ENCODE results near the gene ZC3H12C. TPM values are rescaled to one million over a fixed set of nuclear protein-coding genes. Genes with fewer than 3 reads are reported as not detected.

ZC3H12C gene
- total RNA-seq, 4 donors from 2014 or later = 5.7 to 17.3 (median 11.4) TPM

DNA sequence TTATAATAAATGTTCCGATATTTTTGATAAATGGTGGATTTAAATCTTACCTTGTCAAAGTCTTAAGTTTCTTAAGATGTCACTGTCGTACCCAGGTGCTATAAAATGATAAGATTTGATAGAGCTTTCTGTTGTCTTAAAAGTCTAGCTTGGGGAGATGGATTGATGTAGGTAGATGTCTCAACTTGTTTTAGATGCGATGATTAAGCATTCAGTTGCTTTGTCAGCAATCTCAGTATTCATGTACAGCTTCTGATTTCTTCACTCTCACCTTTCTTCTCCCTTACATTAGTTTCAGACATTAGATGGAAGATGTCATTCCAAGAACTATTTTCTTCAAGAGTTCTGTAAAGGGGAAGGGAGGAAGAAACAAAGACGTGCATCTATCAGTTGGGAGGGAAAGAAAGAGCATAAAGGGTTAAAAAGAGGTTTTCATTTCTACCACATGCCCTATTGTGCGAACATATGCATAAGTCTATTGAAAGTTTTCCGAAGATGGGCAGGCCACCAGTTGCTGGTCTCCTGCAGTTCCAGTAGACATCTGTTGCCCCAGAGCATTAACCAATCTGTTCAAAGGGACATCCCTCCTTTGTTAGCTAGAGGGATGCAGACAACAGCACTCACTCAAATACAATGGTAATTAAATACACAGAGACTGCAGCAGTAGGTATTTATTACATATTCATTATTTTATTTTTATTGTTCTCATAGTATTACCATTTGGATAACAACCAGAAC, 38.4 kb downstream of the ZC3H12C start:
- DNase-seq = no peak
- H3K4me3 ChIP-seq = no peak overlapping the region

DNA sequence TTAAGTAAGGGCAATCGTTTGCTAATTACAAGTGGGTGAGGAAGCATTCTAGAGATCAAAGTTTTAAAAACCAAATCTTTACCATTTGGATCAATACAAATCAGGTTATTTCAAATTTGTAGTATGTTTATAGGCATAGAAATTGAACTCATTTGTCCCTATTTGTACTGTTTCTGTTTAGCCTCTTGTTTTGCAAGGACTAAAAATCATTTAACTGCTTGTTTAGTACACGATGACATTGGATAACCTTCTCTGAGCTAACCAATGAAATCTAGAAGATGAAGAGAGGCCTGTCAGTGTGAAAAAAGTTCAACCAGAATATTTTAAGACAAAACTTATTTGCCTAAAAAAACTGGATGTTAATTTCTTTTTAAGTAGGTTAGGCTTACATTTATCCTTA, 40.0 kb downstream of the ZC3H12C start:
- no peak for DNase-seq
- Histone ChIP-seq H3K27me3 (no peaks in the 10 kb centered on the region), H3K9me3 (no peaks in the 10 kb centered on the region), H3K27ac (no peak overlapping the region), H3K4me3 (no peak overlapping the region), H3K36me3 (no peaks in the 10 kb centered on the region), H3K4me1 (no peaks in the 10 kb centered on the region)
- TF ChIP-seq, protein P1, sequence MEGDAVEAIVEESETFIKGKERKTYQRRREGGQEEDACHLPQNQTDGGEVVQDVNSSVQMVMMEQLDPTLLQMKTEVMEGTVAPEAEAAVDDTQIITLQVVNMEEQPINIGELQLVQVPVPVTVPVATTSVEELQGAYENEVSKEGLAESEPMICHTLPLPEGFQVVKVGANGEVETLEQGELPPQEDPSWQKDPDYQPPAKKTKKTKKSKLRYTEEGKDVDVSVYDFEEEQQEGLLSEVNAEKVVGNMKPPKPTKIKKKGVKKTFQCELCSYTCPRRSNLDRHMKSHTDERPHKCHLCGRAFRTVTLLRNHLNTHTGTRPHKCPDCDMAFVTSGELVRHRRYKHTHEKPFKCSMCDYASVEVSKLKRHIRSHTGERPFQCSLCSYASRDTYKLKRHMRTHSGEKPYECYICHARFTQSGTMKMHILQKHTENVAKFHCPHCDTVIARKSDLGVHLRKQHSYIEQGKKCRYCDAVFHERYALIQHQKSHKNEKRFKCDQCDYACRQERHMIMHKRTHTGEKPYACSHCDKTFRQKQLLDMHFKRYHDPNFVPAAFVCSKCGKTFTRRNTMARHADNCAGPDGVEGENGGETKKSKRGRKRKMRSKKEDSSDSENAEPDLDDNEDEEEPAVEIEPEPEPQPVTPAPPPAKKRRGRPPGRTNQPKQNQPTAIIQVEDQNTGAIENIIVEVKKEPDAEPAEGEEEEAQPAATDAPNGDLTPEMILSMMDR (IDR thresholded peaks at IDR 0.05) = no peak
- no peak for TF ChIP-seq POLR2A (IDR thresholded peaks at IDR 0.05)

More for the DNA sequence above, 38.4 kb downstream of the ZC3H12C start:
- Histone ChIP-seq H3K9me3 (no peaks in the 10 kb centered on the region), H3K27ac (no peak overlapping the region), H3K36me3 (no peaks in the 10 kb centered on the region), H3K4me1 (no peaks in the 10 kb centered on the region), H3K27me3 (no peaks in the 10 kb centered on the region)
- TF ChIP-seq, protein P1 (IDR thresholded peaks at IDR 0.05) = no peak
- TF ChIP-seq POLR2A (IDR thresholded peaks at IDR 0.05) = no peak

DNA sequence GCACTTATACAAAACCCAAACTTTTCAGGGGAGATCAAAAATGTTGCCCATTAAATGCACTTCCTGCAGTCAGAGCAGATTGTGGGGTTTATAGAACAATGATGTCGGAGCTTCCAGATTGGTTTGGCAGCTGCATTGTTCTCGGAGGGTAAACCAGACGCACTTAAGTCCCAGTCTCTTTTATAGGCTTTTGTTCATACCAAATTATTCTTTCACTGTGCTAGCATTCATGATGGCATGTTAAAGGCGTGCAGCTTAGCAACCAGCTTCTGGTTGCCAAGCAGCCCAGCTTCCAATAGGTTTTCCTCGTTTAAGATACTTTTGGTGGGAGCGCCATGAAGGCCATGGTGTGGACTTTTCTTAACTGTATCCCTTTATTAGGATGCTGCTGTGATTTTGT, 40.9 kb downstream of the ZC3H12C start:
- no peaks in the 10 kb centered on the region for H3K9me3 ChIP-seq
- no peaks in the 10 kb centered on the region for H3K36me3 ChIP-seq
- H3K27ac ChIP-seq = no peak overlapping the region
- no peak overlapping the region for H3K4me3 ChIP-seq
- no peak for DNase-seq
- H3K27me3 ChIP-seq = no peaks in the 10 kb centered on the region
- H3K4me1 ChIP-seq = no peaks in the 10 kb centered on the region
- no peak for TF ChIP-seq POLR2A (IDR thresholded peaks at IDR 0.05)
- TF ChIP-seq, protein P1 (IDR thresholded peaks at IDR 0.05) = no peak

DNA sequence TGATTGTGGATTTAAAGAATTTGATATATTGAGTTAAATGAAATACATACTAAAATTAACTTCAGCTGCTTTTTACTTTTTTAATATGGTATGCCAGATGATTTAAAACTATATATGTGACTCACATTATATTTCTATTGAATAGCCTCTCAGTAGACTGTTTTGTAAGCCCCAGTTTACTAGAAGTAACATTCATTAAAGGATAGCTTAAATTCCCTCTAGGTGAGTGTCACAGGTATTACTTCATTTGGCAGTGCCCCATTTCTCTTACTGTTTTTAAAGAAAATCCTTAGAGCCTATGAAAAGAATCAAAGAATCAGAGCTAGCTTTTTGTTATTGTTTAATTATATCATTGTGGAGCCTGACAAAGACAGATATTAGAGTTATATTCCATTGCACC, 48.6 kb downstream of the ZC3H12C start:
- Histone ChIP-seq H3K27me3 (no peaks in the 10 kb centered on the region), H3K4me1 (no peaks in the 10 kb centered on the region), H3K9me3 (no peaks in the 10 kb centered on the region), H3K27ac (no peak overlapping the region), H3K4me3 (no peak overlapping the region), H3K36me3 (peaks cover 0 to 6% (median 0%) of the 10 kb centered on the region in 3 donors)
- no peak for DNase-seq
- TF ChIP-seq, protein P1 (IDR thresholded peaks at IDR 0.05) = no peak
- no peak for TF ChIP-seq POLR2A (IDR thresholded peaks at IDR 0.05)

DNA sequence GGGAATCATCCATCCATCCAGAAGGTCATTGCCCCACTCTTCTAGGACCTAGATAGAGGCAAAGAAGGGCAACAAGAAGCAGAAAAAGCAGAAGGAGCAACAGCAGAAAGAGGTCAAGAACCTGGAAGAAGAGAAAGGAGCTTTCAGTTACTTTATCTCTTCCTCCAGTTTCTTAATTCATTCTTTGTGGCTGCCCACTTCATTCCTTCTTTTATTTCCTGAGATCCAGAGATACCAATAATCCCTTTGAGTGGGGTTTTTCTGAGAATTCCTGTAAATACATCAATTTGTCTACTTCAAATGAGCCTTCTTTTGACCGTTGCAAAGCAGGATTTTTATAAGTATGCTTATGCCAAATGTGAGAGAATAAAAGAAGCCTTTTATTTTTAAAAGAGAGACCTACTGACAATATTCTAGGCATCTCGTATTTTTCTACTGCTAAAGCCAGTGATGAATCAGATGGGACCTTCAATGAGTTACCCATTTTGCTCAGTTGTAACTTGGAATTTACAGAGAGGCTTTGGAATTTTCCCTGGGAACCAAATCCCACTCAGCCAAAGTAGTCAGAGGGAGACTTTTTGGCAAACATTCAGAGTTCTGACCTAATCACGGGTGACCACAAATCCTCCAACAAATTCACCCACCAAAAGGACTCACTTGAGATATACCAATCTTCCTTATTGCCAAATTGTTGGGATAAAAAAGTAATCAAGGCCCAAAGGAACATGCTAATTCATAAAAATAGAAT, 54.9 kb downstream of the ZC3H12C start:
- H3K9me3 ChIP-seq = no peaks in the 10 kb centered on the region
- DNase-seq = no peak
- H3K27ac ChIP-seq = no peak overlapping the region
- H3K27me3 ChIP-seq = no peaks in the 10 kb centered on the region
- TF ChIP-seq, protein P1 (IDR thresholded peaks at IDR 0.05) = no peak
- TF ChIP-seq POLR2A (IDR thresholded peaks at IDR 0.05) = no peak
- no peak overlapping the region for H3K4me3 ChIP-seq
- H3K36me3 ChIP-seq = no peaks in the 10 kb centered on the region
- H3K4me1 ChIP-seq = no peaks in the 10 kb centered on the region

Data from Peyer's patch (tissue), 4 donors.